HG02642 (cell line): Measurements from ENCODE around the gene SLC17A6.

Source experiments
- ATAC-seq: cut with Tn5 transposase; IDR thresholded peaks from one replicate; pipeline ENCODE4 v1.9.1; 2021; ENCODE audit warnings: mild to moderate bottlenecking; ENCODE audit not compliant: unreplicated experiment, poor library complexity

SLC17A6 gene

DNA sequence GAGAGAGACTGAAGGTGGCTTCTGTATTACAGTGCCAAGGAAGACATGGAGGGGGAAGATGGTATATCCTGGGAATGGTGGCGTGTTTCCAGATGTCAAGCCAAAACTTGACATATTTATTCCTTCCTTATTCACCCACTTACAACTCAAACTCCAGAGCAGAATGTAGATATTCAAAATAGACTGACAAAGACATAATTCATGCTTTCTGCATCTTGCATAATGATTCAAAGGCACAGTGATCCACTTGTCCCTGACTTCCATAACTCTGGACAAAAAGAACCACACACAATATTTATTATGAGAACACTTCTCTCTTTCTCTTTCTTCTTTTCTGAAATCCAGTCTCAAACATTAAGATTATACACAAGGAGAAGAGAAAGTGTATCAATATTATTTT, 48.9 kb downstream of the SLC17A6 start:
- ATAC-seq: no peak

DNA sequence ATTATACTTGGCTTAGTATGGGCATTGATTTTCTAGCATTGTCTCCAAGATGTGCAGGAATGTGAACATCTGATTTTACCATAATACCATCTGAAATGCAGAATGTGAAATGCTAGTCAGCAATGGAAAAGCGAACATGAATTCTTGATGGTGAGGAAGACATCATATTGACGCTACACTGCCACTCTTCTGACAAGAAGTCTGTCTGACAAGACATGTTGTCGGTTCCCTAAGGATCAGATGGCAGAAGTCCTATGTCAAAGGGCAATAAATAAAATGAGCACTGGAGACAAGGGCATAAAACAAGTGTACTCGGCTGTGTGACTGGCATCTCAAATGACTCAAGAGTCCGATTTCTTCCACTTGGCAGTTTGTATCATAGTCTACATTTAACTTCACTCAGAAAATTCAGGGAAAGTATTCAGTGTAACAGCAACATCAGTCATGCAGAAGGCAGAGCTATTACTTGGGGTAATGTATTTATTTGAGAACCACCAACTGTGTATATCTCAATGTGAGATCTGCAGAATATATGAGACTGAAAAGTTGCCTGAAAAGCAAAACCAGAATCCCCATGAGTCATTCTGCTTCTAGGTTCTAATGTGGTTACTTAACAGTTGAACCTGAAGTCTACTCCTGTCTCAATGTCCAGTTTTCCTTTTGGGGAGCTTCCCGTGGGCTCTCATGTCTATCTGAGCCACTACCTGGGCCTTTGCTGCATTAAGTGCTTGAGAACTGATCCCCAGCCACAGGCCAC, 51.5 kb downstream of the SLC17A6 start:
- no peak for ATAC-seq

DNA sequence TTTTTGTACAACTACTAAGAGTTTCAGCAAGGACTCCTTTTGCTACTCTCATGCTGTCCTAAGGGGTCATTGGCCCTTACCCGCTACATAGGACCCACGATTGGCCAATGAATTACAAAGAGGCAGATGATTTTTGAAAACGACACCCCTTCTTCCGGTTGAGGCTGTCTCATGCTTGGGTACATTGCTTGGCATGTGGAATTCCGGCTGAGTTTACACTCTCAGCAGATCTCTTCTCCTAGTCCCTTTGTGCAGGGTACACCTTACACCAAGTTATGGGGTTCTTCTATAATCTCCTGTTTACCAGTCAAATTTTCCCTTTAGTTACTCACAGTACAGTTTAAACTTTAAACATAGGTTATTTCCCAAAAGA, 52.1 kb downstream of the SLC17A6 start:
- ATAC-seq: no peak

DNA sequence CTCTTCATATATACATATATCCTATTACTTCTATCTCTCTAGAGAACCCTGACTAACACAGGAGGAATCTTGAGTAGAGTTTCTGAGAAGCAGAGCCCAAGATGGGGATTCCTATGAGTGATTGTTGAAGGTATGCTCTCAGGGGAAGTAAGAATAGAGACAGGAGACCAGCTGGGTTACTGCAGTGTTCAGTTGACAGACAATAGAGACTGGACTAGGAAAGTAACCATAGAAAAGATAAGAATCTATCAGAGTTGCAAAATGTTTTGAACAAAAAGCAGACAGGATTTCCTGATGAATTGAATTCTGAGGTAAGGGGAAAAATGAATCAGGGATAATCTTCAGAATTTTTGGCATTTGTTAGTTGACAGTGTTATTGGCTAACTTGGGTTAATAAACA, 54.4 kb downstream of the SLC17A6 start:
- no peak for ATAC-seq

DNA sequence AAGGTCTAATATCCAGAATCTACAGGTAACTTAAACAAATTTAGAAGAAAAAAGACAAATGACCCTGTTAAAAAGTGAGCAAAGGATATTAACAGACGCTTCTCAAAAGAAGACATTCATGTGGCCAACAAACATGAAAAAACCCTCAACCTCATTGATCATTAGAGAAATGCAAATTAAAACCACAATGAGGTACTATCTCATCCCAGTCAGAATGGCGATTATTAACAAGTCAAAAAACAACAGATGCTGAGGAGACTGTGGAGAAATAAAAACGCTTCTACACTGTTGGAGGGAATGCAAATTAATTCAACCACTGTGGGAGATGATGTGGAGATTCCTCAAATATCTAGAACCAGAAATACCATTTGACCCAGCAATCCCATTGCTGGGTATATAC, 67.2 kb downstream of the SLC17A6 start:
- ATAC-seq: no peak

DNA sequence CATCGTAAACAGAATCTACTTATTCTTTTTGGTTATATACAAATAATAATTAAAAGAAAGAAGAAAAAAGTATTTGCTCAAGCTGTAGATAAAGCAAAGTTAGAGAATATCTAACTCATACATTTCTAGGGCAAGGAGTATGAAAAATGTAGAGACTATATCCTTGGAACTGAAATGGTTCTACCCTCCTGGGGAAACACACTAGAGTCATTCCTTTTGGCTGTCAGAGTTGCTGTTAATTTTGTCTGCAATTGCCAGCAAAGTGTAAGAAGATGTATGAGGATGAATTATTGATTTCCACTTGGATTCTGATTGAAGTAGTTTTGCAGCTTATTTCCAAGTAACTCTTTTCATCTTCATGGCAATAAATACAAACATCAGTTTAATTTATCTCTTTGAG, 69.1 kb downstream of the SLC17A6 start:
- no peak for ATAC-seq

DNA sequence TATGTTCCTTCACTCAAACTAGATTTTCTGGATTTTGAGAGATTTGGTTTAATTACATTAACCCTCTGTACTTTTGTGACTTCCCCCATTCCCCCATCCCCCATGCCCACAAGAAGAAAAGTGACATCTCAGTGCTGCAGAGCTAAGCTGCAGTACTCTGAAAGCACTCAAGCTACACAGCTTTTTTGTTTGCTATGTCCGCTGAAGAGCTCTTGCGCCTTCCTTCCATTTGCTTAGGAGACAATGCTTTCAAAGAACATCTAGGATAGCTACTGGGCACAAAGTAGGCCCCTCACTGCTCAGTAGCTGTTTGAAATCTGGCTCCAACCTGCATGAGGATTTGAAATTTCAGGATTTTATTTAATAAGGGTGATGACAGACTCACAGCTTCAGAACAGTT, 69.7 kb downstream of the SLC17A6 start:
- no peak for ATAC-seq

DNA sequence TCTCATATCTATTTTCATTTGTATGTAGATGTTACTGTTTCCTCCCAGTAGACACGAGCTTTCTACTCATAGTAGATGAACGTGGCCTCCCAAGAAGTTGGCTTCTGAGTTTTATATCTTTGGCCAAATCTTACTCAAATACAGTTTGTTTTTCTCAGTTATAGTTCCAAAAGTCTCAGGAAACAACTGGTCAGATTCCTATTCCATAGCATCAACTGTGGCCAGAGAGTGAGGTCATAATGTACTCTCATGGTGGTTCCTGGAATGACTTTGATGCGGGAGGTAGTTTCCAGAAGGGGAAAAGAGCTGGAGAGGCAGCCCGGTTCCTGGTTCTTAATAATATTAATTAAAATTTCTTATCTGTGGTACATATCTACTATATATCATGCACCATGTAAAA, 77.3 kb downstream of the SLC17A6 start:
- no peak for ATAC-seq

DNA sequence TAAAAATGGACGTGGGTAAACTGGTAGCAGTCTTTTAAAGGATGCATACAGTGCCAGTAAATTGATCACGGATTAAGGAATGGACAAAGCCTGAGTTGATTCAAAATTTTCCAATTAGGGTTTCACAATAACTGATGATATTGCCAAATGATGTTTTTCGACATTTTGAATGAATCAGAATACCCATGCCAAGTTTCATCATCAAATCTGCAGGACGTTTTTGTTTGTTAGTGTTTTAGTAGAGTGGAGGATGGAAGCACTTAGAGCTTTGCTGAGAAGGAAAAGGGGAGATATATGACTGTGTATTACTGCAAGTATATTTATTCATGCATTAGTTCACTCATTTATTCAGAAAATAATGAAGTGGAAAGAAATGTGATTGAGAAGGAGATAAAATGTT, 78.3 kb downstream of the SLC17A6 start:
- no peak for ATAC-seq

DNA sequence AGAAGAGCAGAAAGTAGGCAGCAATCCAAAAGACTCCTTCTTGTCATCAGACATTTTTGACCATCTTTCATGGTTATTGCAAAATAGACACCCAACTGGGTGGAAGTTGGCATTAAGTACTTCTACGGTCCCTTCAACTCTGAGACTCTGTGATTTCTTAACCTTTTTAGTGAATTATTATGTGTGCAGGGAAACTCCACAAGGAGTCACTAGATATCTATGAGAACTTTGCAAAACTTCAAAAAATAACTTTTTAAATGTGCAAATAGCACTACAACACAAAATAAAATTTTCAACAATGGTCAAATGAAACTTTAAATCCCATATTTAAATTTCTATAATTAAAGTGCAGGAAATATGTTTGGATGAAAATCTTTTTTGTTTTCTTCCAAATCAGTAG, 88.7 kb downstream of the SLC17A6 start:
- no peak for ATAC-seq
